Neural cell (in vitro differentiated cells): Measurements from ENCODE around the gene HOXA3.
A peak's percentile ranks its signal among the peaks of the same experiment; 100 is the strongest.

ENCODE experiments used
- EZH2 ChIP-seq: fragments of 200-600, 300-800 bp; shearing (Covaris generic), sonication (generic); IDR thresholded peaks from 2 replicates; pipeline ENCODE4 v1.6.1; 2014; ENCODE audit warnings: antibody characterized with exemption, low read length, borderline replicate concordance, mild to moderate bottlenecking; ENCODE audit not compliant: insufficient read depth, poor library complexity, severe bottlenecking
- RAD21 ChIP-seq: fragments of 450-650 bp; conservative IDR thresholded peaks from 2 replicates; pipeline ENCODE4 v1.6.1; 2014; ENCODE audit warnings: antibody characterized with exemption, mild to moderate bottlenecking, moderate library complexity
- SMC3 ChIP-seq: fragments of 450-650 bp; conservative IDR thresholded peaks from 2 replicates; pipeline ENCODE4 v1.6.1; 2014; ENCODE audit warnings: antibody characterized with exemption, mild to moderate bottlenecking, moderate library complexity; ENCODE audit not compliant: poor library complexity
- TF ChIP-seq, protein P1 (sequence below): fragments of 450-650 bp; IDR thresholded peaks from 2 replicates; pipeline ENCODE4 v1.5.1; 2014; ENCODE audit warnings: antibody characterized with exemption, mild to moderate bottlenecking, moderate library complexity; ENCODE audit not compliant: poor library complexity, severe bottlenecking

DNA sequence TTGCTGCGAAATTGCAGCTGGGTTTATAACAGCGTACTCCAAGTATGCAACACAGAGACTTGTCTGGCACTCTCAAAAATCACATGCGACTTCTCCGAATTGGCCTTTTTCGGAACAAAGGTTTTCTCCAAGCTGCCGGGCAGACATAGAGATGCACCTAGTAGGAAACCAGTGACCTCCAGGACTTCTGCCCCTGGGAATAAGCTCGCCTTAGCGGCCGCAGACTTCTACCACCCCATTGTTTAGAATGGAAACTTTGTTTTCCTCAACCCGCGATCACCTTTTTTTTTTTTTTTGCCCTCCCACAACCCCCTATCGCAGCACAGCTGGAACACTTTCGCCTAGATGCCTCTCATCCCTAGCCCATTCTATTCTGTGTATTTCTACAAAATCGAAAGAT is 26.6 kb upstream of the HOXA3 start:
- TF ChIP-seq EZH2, result peak; percentile 70
- TF ChIP-seq RAD21, result no peak
- TF ChIP-seq, protein P1, sequence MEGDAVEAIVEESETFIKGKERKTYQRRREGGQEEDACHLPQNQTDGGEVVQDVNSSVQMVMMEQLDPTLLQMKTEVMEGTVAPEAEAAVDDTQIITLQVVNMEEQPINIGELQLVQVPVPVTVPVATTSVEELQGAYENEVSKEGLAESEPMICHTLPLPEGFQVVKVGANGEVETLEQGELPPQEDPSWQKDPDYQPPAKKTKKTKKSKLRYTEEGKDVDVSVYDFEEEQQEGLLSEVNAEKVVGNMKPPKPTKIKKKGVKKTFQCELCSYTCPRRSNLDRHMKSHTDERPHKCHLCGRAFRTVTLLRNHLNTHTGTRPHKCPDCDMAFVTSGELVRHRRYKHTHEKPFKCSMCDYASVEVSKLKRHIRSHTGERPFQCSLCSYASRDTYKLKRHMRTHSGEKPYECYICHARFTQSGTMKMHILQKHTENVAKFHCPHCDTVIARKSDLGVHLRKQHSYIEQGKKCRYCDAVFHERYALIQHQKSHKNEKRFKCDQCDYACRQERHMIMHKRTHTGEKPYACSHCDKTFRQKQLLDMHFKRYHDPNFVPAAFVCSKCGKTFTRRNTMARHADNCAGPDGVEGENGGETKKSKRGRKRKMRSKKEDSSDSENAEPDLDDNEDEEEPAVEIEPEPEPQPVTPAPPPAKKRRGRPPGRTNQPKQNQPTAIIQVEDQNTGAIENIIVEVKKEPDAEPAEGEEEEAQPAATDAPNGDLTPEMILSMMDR, result no peak
- TF ChIP-seq SMC3, result no peak
